ENCODE measurements around the gene BAIAP3. TPM values are rescaled to one million over a fixed set of nuclear protein-coding genes. Genes with fewer than 3 reads are reported as not detected.

Gene BAIAP3
- total and polyA plus RNA-seq, 2 of the 8 experiments (the other 6 are each of a cell fraction or from before 2014, with no cell fraction given), result 2.9 to 6.8 TPM

- Histone ChIP-seq H2BK120ac (replicated peaks; ENCODE audit: low read depth, low read length) (no peak overlapping the region), H4K20me1 (replicated peaks in 1 of 2; ENCODE audit: control insufficient read depth in 1 of 2, insufficient read depth in 2 of 2, low read length in 2 of 2) (peaks cover 7 to 10% of the 10 kb centered on the region in 2 experiments), H2AK5ac (ENCODE audit: low read depth, low read length) (no peak overlapping the region), H3K9ac (replicated peaks in 1 of 4; ENCODE audit: extremely low read depth in 1 of 4, low read depth in 3 of 4, low read length in 3 of 4) (no peak overlapping the region), H4K91ac (replicated peaks; ENCODE audit: insufficient read length, low read length) (no peak overlapping the region), H2BK12ac (ENCODE audit: low read depth, low read length) (no peak overlapping the region), H3K23me2 (ENCODE audit: low read depth, low read length) (peaks cover 8% of the 10 kb centered on the region; the same call in 1 of the 2 replicates), H3K27ac (ENCODE audit: low read depth, low read length) (no peak overlapping the region), H3K36me3 (ENCODE audit: control insufficient read depth in 2 of 4, insufficient read depth in 4 of 4, low read length in 3 of 4) (peaks cover 5 to 18% (median 9%) of the 10 kb centered on the region in 4 experiments; a peak in 6 of 8 replicates), H3K9me3 (ENCODE audit: insufficient read depth in 2 of 2, low read depth in 1 of 2, low read length in 1 of 2) (peaks cover 5 to 8% of the 10 kb centered on the region in 2 experiments; a peak in 2 of 4 replicates), H3K79me1 (ENCODE audit: low read depth, low read length) (no peaks in the 10 kb centered on the region; the same call in 1 of the 2 replicates), H3K4me1 (replicated peaks in 1 of 4; ENCODE audit: control insufficient read depth in 3 of 4, insufficient read depth in 4 of 4, low read length in 3 of 4) (peaks cover 0 to 11% (median 7%) of the 10 kb centered on the region in 4 experiments; a peak in 5 of 7 replicates), H3K4ac (replicated peaks; ENCODE audit: insufficient read length, low read depth, low read length) (no peak overlapping the region), H3K27me3 (replicated peaks in 1 of 4; ENCODE audit: control insufficient read depth in 3 of 4, extremely low read depth in 1 of 4, insufficient read depth in 3 of 4, low read length in 3 of 4) (peaks cover 0 to 11% (median 4%) of the 10 kb centered on the region in 4 experiments; a peak in 4 of 7 replicates), H3K4me2 (ENCODE audit: insufficient read depth in 1 of 2, low read depth in 2 of 2, low read length in 2 of 2) (no peak overlapping the region), H4K5ac (ENCODE audit: insufficient read length, low read depth, low read length) (no peak overlapping the region), H3K79me2 (ENCODE audit: control insufficient read depth in 1 of 2, insufficient read depth in 2 of 2, low read length in 2 of 2) (no peaks in the 10 kb centered on the region; a peak in 1 of 4 replicates), H4K8ac (ENCODE audit: extremely low read depth, insufficient read depth, low read length) (no peak overlapping the region), H3K18ac (ENCODE audit: extremely low read depth, low read length) (no peak overlapping the region), H2BK5ac (ENCODE audit: low read depth, low read length) (no peak overlapping the region), H3K4me3 (ENCODE audit: extremely low read depth in 1 of 4, insufficient read depth in 2 of 4, low read depth in 3 of 4, low read length in 4 of 4) (no peak overlapping the region), H3K14ac (ENCODE audit: insufficient read length) (no peak overlapping the region), H2AFZ (ENCODE audit: low read length) (no peak overlapping the region), H3K23ac (ENCODE audit: insufficient read length) (no peak overlapping the region), H2BK15ac (ENCODE audit: low read length) (no peak overlapping the region), H2BK20ac (ENCODE audit: low read length) (no peak overlapping the region), H3K56ac (replicated peaks; ENCODE audit: insufficient read length, low read depth, low read length) (no peak overlapping the region)
- DNase-seq (ENCODE audit: low read depth in 1 of 2, low spot score in 2 of 2), result no peak
- ChIA-PET CTCF (ENCODE audit: partially characterized antibody) (interaction anchor here (0.9 to 2.1 kb wide), 2 partner anchors 8 to 12 kb away, joined by 3 to 6 read pairs; no protein-coding TSS in a partner anchor), POLR2A (ENCODE audit: partially characterized antibody) (interaction anchor here (0.9 to 6.5 kb wide), 3 partner anchors 14 to 144 kb away, joined by 3 to 106 read pairs (median 4); partner anchors contain the start of gene UBE2I)
- FAIRE-seq, result no peak
- WGBS, 2 experiments (ENCODE audit: extremely low coverage in 1 of 2, insufficient coverage in 1 of 2, insufficient read length in 1 of 2, insufficient replicate concordance in 2 of 2, low coverage in 1 of 2, low lambda C conversion rate in 2 of 2, missing lambda C conversion rate in 1 of 2), result 87% methylated on average over 4 of the region's 5 CpGs; no CpG with 5 or more reads in 1 of the 2 experiments
- TF ChIP-seq RNF2 (IDR thresholded peaks at IDR 0.05; ENCODE audit: borderline replicate concordance, low read depth, low read length, missing control alignments, poor library complexity, severe bottlenecking) (no peak), RBBP5 (IDR thresholded peaks at IDR 0.05; ENCODE audit: borderline replicate concordance, low read depth, low read length) (no peak), TEAD4 (IDR thresholded peaks at IDR 0.05; ENCODE audit: low read depth, low read length) (no peak), TAF7 (optimal IDR thresholded peaks at IDR 0.05; ENCODE audit: borderline replicate concordance, low read depth, low read length) (peak; percentile 39), BRCA1 (IDR thresholded peaks at IDR 0.05; ENCODE audit: low read depth, low read length) (no peak), SP1 (IDR thresholded peaks at IDR 0.05; ENCODE audit: low read depth, low read length) (no peak), JUN (IDR thresholded peaks at IDR 0.05; ENCODE audit: low read depth, low read length) (0 out of 2 replicates have a peak, but pooled peaks have one; percentile 45)
Measured at GRCh38 chr16:1327619-1327947, 5.9 kb upstream of the BAIAP3 start.
